CD14-positive monocyte (primary cell): ENCODE data around the gene CLIP4. TPM values are rescaled to one million over a fixed set of nuclear protein-coding genes. Genes with fewer than 3 reads are reported as not detected.

Experiments used
- DNase-seq, 3 donors: peaks; one replicate each; pipeline ENCODE4 v3.0.0-alpha.2; 2011 to 2022
- H2AFZ ChIP-seq: 2 replicates; pipeline ENCODE4 v1.6.0; 2012; ENCODE audit warnings: mild to moderate bottlenecking, low read depth, low read length, inconsistent platforms; ENCODE audit not compliant: insufficient read depth, poor library complexity, severe bottlenecking
- H3K27ac ChIP-seq, 2 donors: 1 replicate in 1 of 2; 2 replicates in 1 of 2; pipeline ENCODE4 v1.5.1; 2012 to 2013; ENCODE audit warnings: low read length in 2 of 2, control low read depth in 1 of 2, inconsistent platforms in 1 of 2, low read depth in 1 of 2, mild to moderate bottlenecking in 1 of 2
- H3K27me3 ChIP-seq, 2 donors: one replicate each; pipeline versions ENCODE4 v1.6.0 to v1.6.1; 2011 to 2013; ENCODE audit warnings: low read length in 2 of 2; ENCODE audit not compliant: control insufficient read depth in 2 of 2, insufficient read depth in 2 of 2
- H3K36me3 ChIP-seq, 2 donors: replicated peaks in 1 of 2; 1 replicate in 1 of 2; 2 replicates in 1 of 2; pipeline versions ENCODE4 v1.5.1 to v1.6.1; 2012 to 2013; ENCODE audit warnings: low read length in 2 of 2, control low read depth in 1 of 2, inconsistent platforms in 1 of 2, mild to moderate bottlenecking in 1 of 2; ENCODE audit not compliant: insufficient read depth in 2 of 2, control insufficient read depth in 1 of 2
- H3K4me1 ChIP-seq, 2 donors: 1 replicate in 1 of 2; 2 replicates in 1 of 2; pipeline versions ENCODE4 v1.5.1 to v1.6.1; 2012 to 2013; ENCODE audit warnings: low read length in 2 of 2, control low read depth in 1 of 2, inconsistent platforms in 1 of 2, mild to moderate bottlenecking in 1 of 2, moderate library complexity in 1 of 2; ENCODE audit not compliant: insufficient read depth in 2 of 2, control insufficient read depth in 1 of 2
- H3K4me2 ChIP-seq: replicated peaks from 2 replicates; pipeline ENCODE3; 2012; ENCODE audit warnings: low read length, moderate library complexity, mild to moderate bottlenecking; ENCODE audit not compliant: poor library complexity, severe bottlenecking; ENCODE audit errors: extremely low read depth
- H3K4me3 ChIP-seq, 3 experiments: fragments of 200-600 bp in 1 of 3; sonication (generic) in 1 of 3; replicated peaks in 1 of 3; 1 replicate in 2 of 3; 2 replicates in 1 of 3; pipeline ENCODE4 v1.5.1; 2011 to 2013; ENCODE audit warnings: low read length in 3 of 3, mild to moderate bottlenecking in 3 of 3, control low read depth in 2 of 3, low read depth in 2 of 3, inconsistent platforms in 1 of 3, moderate library complexity in 1 of 3
- H3K79me2 ChIP-seq: 2 replicates; pipeline ENCODE4 v1.6.0; 2012; ENCODE audit warnings: mild to moderate bottlenecking, control low read depth, inconsistent platforms, low read length, moderate library complexity; ENCODE audit not compliant: insufficient read depth
- H3K9ac ChIP-seq: 2 replicates; pipeline ENCODE4 v1.6.0; 2017; ENCODE audit warnings: low read length, mild to moderate bottlenecking; ENCODE audit not compliant: insufficient read depth, poor library complexity, severe bottlenecking
- H3K9me3 ChIP-seq, 2 donors: replicated peaks in 1 of 2; 1 replicate in 1 of 2; 2 replicates in 1 of 2; pipeline versions ENCODE4 v1.5.1 to v1.6.1; 2012 to 2013; ENCODE audit warnings: low read length in 2 of 2, control low read depth in 1 of 2; ENCODE audit not compliant: control insufficient read depth in 1 of 2, insufficient read depth in 1 of 2
- H4K20me1 ChIP-seq: 2 replicates; pipeline ENCODE4 v1.6.0; 2012; ENCODE audit warnings: mild to moderate bottlenecking, low read length, control low read depth, moderate library complexity; ENCODE audit not compliant: insufficient read depth
- H3K27ac Mint-ChIP-seq, 7 donors: one replicate each; pipeline ENCODE4 v1.8.0; 2020; ENCODE audit warnings: mild to moderate bottlenecking in 7 of 7, mixed read lengths in 7 of 7, moderate library complexity in 6 of 7, inconsistent platforms in 2 of 7
- H3K27me3 Mint-ChIP-seq, 3 donors: one replicate each; pipeline ENCODE4 v1.8.0; 2021 to 2022; ENCODE audit warnings: low read depth in 3 of 3, mild to moderate bottlenecking in 3 of 3, mixed read lengths in 3 of 3, moderate library complexity in 3 of 3, inconsistent platforms in 1 of 3
- H3K36me3 Mint-ChIP-seq, 2 donors: one replicate each; pipeline ENCODE4 v1.8.0; 2020; ENCODE audit warnings: mixed read lengths in 2 of 2, inconsistent platforms in 1 of 2, mild to moderate bottlenecking in 1 of 2
- H3K4me1 Mint-ChIP-seq: one replicate; pipeline ENCODE4 v1.8.0; 2020; ENCODE audit warnings: mild to moderate bottlenecking, mixed read lengths
- H3K4me3 Mint-ChIP-seq, 2 donors: one replicate each; pipeline ENCODE4 v1.8.0; 2020; ENCODE audit warnings: mild to moderate bottlenecking in 2 of 2, mixed read lengths in 2 of 2, moderate library complexity in 1 of 2
- H3K9me3 Mint-ChIP-seq, 7 donors: one replicate each; pipeline ENCODE4 v1.8.0; 2020 to 2022; ENCODE audit warnings: mixed read lengths in 7 of 7, mild to moderate bottlenecking in 6 of 7, moderate library complexity in 6 of 7, inconsistent platforms in 2 of 7
- CTCF ChIP-seq: fragments of 200-600 bp; IDR thresholded peaks from one replicate; pipeline ENCODE4 v1.8.0; 2022; ENCODE audit warnings: antibody characterized with exemption, mild to moderate bottlenecking
- whole genome bisulfite sequencing: methylation state at CpG from one replicate; pipeline ENCODE4 v1.1.5; 2013; ENCODE audit warnings: missing lambda C conversion rate; ENCODE audit not compliant: insufficient coverage; 5-methylcytosine and 5-hydroxymethylcytosine counted together
- intact Hi-C, 2 donors: fragments of 100-400 bp; cut with micrococcal nuclease; formaldehyde crosslinking; loops; one replicate each; pipeline versions ENCODE4 v1.15.0 to v1.15.1; 2023
- polyA plus RNA-seq, 3 donors: library from polyadenylated mRNA; depleted of rRNA in 1 of 3; unstranded in 2 of 3; stranded (reverse) in 1 of 3; fragments of 300-500 nt in 2 of 3; fragments of >200 nt in 1 of 3; fragmentation: Illumina TruSeq in 2 of 3; gene quantifications; 1 replicate in 2 of 3; 2 replicates in 1 of 3; pipeline ENCODE4 v1.2.3, GENCODE V29; 2012 to 2021

Gene CLIP4
- polyA plus RNA-seq, 3 donors: 19.6 to 29.8 (median 21.7) TPM

- Mint-ChIP-seq H3K4me3 (no peak overlapping the region), H3K27me3 (peaks cover 3 to 8% (median 8%) of the 10 kb centered on the region in 3 donors), H3K4me1 (no peaks in the 10 kb centered on the region), H3K9me3 (peaks cover 0 to 2% (median 0%) of the 10 kb centered on the region in 7 donors), H3K27ac (no peak overlapping the region), H3K36me3 (no peaks in the 10 kb centered on the region)
- whole genome bisulfite sequencing: 92% methylated on average over 1 of the region's 3 CpGs
- Histone ChIP-seq H3K27me3 (no peaks in the 10 kb centered on the region), H3K4me2 (no peak overlapping the region), H3K9ac (no peak overlapping the region), H3K9me3 (no peaks in the 10 kb centered on the region), H3K79me2 (no peaks in the 10 kb centered on the region), H3K27ac (no peak overlapping the region), H3K36me3 (no peaks in the 10 kb centered on the region), H3K4me1 (no peaks in the 10 kb centered on the region), H4K20me1 (no peaks in the 10 kb centered on the region), H2AFZ (no peak overlapping the region), H3K4me3 (no peak overlapping the region)
- intact Hi-C loops: no loop called here
- no peak for DNase-seq
- TF ChIP-seq CTCF: no peak
Measured at GRCh38 chr2:29235411-29235810, 120.2 kb downstream of the CLIP4 start.

- H3K27me3 Mint-ChIP-seq: peaks cover 3 to 7% (median 7%) of the 10 kb centered on the region in 3 donors
- no peak overlapping the region for H3K27ac ChIP-seq
- H3K36me3 Mint-ChIP-seq: no peaks in the 10 kb centered on the region
- H3K4me1 Mint-ChIP-seq: no peaks in the 10 kb centered on the region
- no peak overlapping the region for H2AFZ ChIP-seq
- no peak overlapping the region for H3K4me3 Mint-ChIP-seq
- H3K27me3 ChIP-seq: no peaks in the 10 kb centered on the region
- no peaks in the 10 kb centered on the region for H3K36me3 ChIP-seq
- no peak for TF ChIP-seq CTCF
- H3K27ac Mint-ChIP-seq: no peak overlapping the region
- no peak for DNase-seq
- no peaks in the 10 kb centered on the region for H3K9me3 ChIP-seq
- no peaks in the 10 kb centered on the region for H3K79me2 ChIP-seq
- no peaks in the 10 kb centered on the region for H4K20me1 ChIP-seq
- 90% methylated on average over 2 of the region's 6 CpGs for WGBS
- H3K9me3 Mint-ChIP-seq: peaks cover 0 to 2% (median 0%) of the 10 kb centered on the region in 7 donors
- no peak overlapping the region for H3K9ac ChIP-seq
- H3K4me1 ChIP-seq: no peaks in the 10 kb centered on the region
- H3K4me2 ChIP-seq: no peak overlapping the region
- H3K4me3 ChIP-seq: no peak overlapping the region
- intact Hi-C loops: no loop called here
Measured at GRCh38 chr2:29236074-29236473, 120.9 kb downstream of the CLIP4 start.
